HG03095 (cell line): ENCODE results near the gene INVS.
"Not testable (repeated sequence)": the region's sequence is repeated elsewhere in the genome, so short reads cannot be mapped to it uniquely, and the experiment has no call there.

Experiments
- ATAC-seq: cut with Tn5 transposase; IDR thresholded peaks from one replicate; pipeline ENCODE4 v1.9.1; 2021; ENCODE audit warnings: moderate library complexity; ENCODE audit not compliant: unreplicated experiment

INVS gene

GRCh38 chr9:100308965-100309564, 210.0 kb downstream of the INVS start:
- no peak for ATAC-seq

GRCh38 chr9:100309992-100310391, 210.9 kb downstream of the INVS start:
- no peak for ATAC-seq

GRCh38 chr9:100315561-100315960, 216.5 kb downstream of the INVS start:
- ATAC-seq: no peak

- ATAC-seq: no peak
These were observed 218.7 kb downstream of the INVS start for GRCh38 chr9:100317706-100318105.

GRCh38 chr9:100322954-100323536, 224.0 kb downstream of the INVS start:
- ATAC-seq: no peak

GRCh38 chr9:100324594-100325200, 225.7 kb downstream of the INVS start:
- no peak for ATAC-seq

GRCh38 chr9:100338736-100339135, 239.7 kb downstream of the INVS start:
- not testable (repeated sequence) for ATAC-seq

GRCh38 chr9:100340224-100340623, 241.2 kb downstream of the INVS start:
- no peak for ATAC-seq

- no peak for ATAC-seq
These were observed 242.8 kb downstream of the INVS start for GRCh38 chr9:100341889-100342288.

- no peak for ATAC-seq
These were observed 247.8 kb downstream of the INVS start for GRCh38 chr9:100346836-100347235.

- no peak for ATAC-seq
These were observed 251.1 kb downstream of the INVS start for GRCh38 chr9:100350188-100350587.
